Measurements from ENCODE around the gene PPIH. TPM values are rescaled to one million over a fixed set of nuclear protein-coding genes. Genes with fewer than 3 reads are reported as not detected.

PPIH gene
- total and polyA plus RNA-seq, 4 donors, result 7.9 to 16.3 (median 13.0) TPM

- H3K9ac ChIP-seq (ENCODE audit: low read depth in 1 of 2, low read length in 2 of 2), result peak overlapping the region; percentile 83 to 85
- peak; percentile 34 for DNase-seq (ENCODE audit: low spot score)
- no peaks in the 10 kb centered on the region for H3K9me3 ChIP-seq (ENCODE audit: control insufficient read depth in 4 of 4, low read length in 3 of 4)
- TF ChIP-seq YY1 (IDR thresholded peaks at IDR 0.05), result no peak
- TF ChIP-seq GABPA (IDR thresholded peaks at IDR 0.05 in 1 of 2, conservative IDR thresholded peaks at IDR 0.05 in 1 of 2), result no peak
- no peak for TF ChIP-seq SP1 (IDR thresholded peaks at IDR 0.05)
- no peak for TF ChIP-seq TAF1 (conservative IDR thresholded peaks at IDR 0.05)
- TF ChIP-seq MAX (IDR thresholded peaks at IDR 0.05), result no peak
- TF ChIP-seq NR2F2 (IDR thresholded peaks at IDR 0.05), result no peak
- no peak for TF ChIP-seq CTCF (IDR thresholded peaks at IDR 0.05; ENCODE audit: low read depth, low read length, missing input control)
- no peak for TF ChIP-seq RXRA (IDR thresholded peaks at IDR 0.05)
- TF ChIP-seq EGR1 (IDR thresholded peaks at IDR 0.05; ENCODE audit: low read depth in 2 of 2), result no peak
- TF ChIP-seq FOXA2 (IDR thresholded peaks at IDR 0.05), result no peak
- TF ChIP-seq ATF3 (IDR thresholded peaks at IDR 0.05), result no peak
- TF ChIP-seq HNF4A (conservative IDR thresholded peaks at IDR 0.05), result no peak
- TF ChIP-seq REST (IDR thresholded peaks at IDR 0.05), result no peak
- no peak for TF ChIP-seq HNF4G (IDR thresholded peaks at IDR 0.05)
- no peak for TF ChIP-seq JUND (IDR thresholded peaks at IDR 0.05)
- TF ChIP-seq FOXA1 (IDR thresholded peaks at IDR 0.05), result no peak
- peak overlapping the region; percentile 95 for H3K27ac ChIP-seq (ENCODE audit: low read depth in 1 of 2, low read length in 2 of 2)
- peaks cover 0 to 5% (median 0%) of the 10 kb centered on the region in 4 donors for H3K36me3 ChIP-seq (ENCODE audit: control insufficient read depth in 4 of 4, insufficient read depth in 3 of 4, low read depth in 1 of 4, low read length in 3 of 4)
- H3K4me3 ChIP-seq (ENCODE audit: low read depth in 1 of 3, low read length in 3 of 3), result peak overlapping the region; percentile 85 to 95 (median 93)
- WGBS, result 10% methylated on average over 18 of the region's 18 CpGs
- peaks cover 3 to 34% (median 27%) of the 10 kb centered on the region in 4 donors for H3K4me1 ChIP-seq (ENCODE audit: control insufficient read depth in 4 of 4, insufficient read depth in 4 of 4, low read length in 3 of 4)
- H3K27me3 ChIP-seq (ENCODE audit: control insufficient read depth in 4 of 4, insufficient read depth in 4 of 4, low read length in 3 of 4), result no peaks in the 10 kb centered on the region
Measured at GRCh38 chr1:42680921-42681683, 22.9 kb downstream of the PPIH start.

Data from liver (tissue), 9 donors.